Jurkat, Clone E6-1 (cell line): ENCODE data around the gene RILP.
A peak's percentile ranks its signal among the peaks of the same experiment; 100 is the strongest.

Experiments
- DNase-seq: peaks from one replicate; pipeline ENCODE4 v3.0.0-alpha.2; 2011; ENCODE audit warnings: low read depth, low spot score
- H3K4me3 ChIP-seq: 2 replicates; pipeline ENCODE4 v1.5.1; 2011; ENCODE audit warnings: mild to moderate bottlenecking, low read length, control low read depth, moderate library complexity

The RILP gene

GRCh38 chr17:1648963-1649843, 463 bp downstream of the RILP start:
- DNase-seq, result peak; percentile 90
- H3K4me3 ChIP-seq, result peak overlapping the region; percentile 45

GRCh38 chr17:1648173-1648962, 1.3 kb downstream of the RILP start:
- H3K4me3 ChIP-seq, result peak overlapping the region; percentile 49
- DNase-seq, result no peak

GRCh38 chr17:1647802-1648171, 1.9 kb downstream of the RILP start:
- H3K4me3 ChIP-seq, result no peak overlapping the region
- DNase-seq, result no peak

GRCh38 chr17:1646199-1646875, 3.3 kb downstream of the RILP start:
- no peak overlapping the region for H3K4me3 ChIP-seq
- DNase-seq, result no peak

GRCh38 chr17:1645207-1646171, 4.2 kb downstream of the RILP start, which contains the start of gene SCARF1:
SCARF1 (minus strand) TSS chr17:1645732; CDS start chr17:1645697, 35 bp downstream.
- no peak within 1 kb of the TSS for H3K4me3 ChIP-seq
- DNase-seq, result no peak

- DNase-seq, result no peak
These were observed 5.0 kb downstream of the RILP start for GRCh38 chr17:1644493-1645206.

GRCh38 chr17:1643999-1644492, 5.6 kb downstream of the RILP start:
- no peak overlapping the region for H3K4me3 ChIP-seq
- no peak for DNase-seq

More at GRCh38 chr17:1644493-1645206, 5.0 kb downstream of the RILP start:
- no peak overlapping the region for H3K4me3 ChIP-seq

- DNase-seq, result no peak
These were observed 6.2 kb downstream of the RILP start for GRCh38 chr17:1643293-1643998.

GRCh38 chr17:1641065-1641403, 8.6 kb downstream of the RILP start:
- DNase-seq, result no peak
- H3K4me3 ChIP-seq, result no peak overlapping the region

More at GRCh38 chr17:1643293-1643998, 6.2 kb downstream of the RILP start:
- peak overlapping the region; percentile 22; the same call in 1 of the 2 replicates for H3K4me3 ChIP-seq

GRCh38 chr17:1640329-1641064, 9.2 kb downstream of the RILP start:
- H3K4me3 ChIP-seq, result no peak overlapping the region
- no peak for DNase-seq

GRCh38 chr17:1639549-1640180, 10.0 kb downstream of the RILP start:
- DNase-seq, result no peak
- H3K4me3 ChIP-seq, result no peak overlapping the region

GRCh38 chr17:1638624-1639300, 10.9 kb downstream of the RILP start:
- DNase-seq, result no peak
- H3K4me3 ChIP-seq, result no peak overlapping the region

- no peak for DNase-seq
- no peak overlapping the region for H3K4me3 ChIP-seq
These were observed 11.5 kb downstream of the RILP start for GRCh38 chr17:1638171-1638590.

- H3K4me3 ChIP-seq, result no peak overlapping the region
- no peak for DNase-seq
These were observed 12.9 kb downstream of the RILP start for GRCh38 chr17:1636732-1637285.
